Measurements from ENCODE around the gene LRRC7.

DNA sequence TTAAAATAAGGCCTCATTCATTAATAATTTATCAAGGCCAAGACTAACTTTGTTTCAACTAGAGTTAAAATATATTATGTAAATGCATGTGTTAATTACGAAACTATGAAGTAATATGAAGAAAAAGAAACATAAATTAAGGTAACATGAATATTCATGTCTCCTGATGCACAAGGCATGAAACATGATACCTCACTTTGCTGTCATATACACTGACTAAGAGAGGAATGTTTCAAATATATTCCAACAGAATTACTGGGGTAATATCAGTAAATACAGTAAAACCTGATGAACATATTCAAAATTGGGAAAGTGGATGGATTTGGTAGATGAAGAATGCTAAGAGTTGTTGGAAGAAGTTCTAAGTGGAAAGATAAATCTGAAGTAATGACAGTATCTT is 274.6 kb downstream of the LRRC7 start:
- TF ChIP-seq, protein P1, sequence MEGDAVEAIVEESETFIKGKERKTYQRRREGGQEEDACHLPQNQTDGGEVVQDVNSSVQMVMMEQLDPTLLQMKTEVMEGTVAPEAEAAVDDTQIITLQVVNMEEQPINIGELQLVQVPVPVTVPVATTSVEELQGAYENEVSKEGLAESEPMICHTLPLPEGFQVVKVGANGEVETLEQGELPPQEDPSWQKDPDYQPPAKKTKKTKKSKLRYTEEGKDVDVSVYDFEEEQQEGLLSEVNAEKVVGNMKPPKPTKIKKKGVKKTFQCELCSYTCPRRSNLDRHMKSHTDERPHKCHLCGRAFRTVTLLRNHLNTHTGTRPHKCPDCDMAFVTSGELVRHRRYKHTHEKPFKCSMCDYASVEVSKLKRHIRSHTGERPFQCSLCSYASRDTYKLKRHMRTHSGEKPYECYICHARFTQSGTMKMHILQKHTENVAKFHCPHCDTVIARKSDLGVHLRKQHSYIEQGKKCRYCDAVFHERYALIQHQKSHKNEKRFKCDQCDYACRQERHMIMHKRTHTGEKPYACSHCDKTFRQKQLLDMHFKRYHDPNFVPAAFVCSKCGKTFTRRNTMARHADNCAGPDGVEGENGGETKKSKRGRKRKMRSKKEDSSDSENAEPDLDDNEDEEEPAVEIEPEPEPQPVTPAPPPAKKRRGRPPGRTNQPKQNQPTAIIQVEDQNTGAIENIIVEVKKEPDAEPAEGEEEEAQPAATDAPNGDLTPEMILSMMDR (conservative IDR thresholded peaks at IDR 0.05) = no peak
- no peak for TF ChIP-seq ZFX (IDR thresholded peaks at IDR 0.05)

Measured in C4-2B (cell line).